Left colon (tissue), 2 donors: ENCODE results near the gene TSPEAR. TPM values are rescaled to one million over a fixed set of nuclear protein-coding genes. Genes with fewer than 3 reads are reported as not detected.
"Not testable (repeated sequence)": the region's sequence is repeated elsewhere in the genome, so short reads cannot be mapped to it uniquely, and the experiment has no call there.

ENCODE experiments used
- ATAC-seq: fragments of 200-7000 bp; cut with Tn5 transposase; one replicate; pipeline ENCODE4 v1.9.1; 2020; ENCODE audit warnings: mild to moderate bottlenecking, moderate library complexity
- DNase-seq, 2 donors: peaks; one replicate each; pipeline ENCODE4 v3.0.0-alpha.2; 2020
- intact Hi-C, 2 donors: fragments of 100-400 bp; cut with DNase I in 1 of 2; cut with micrococcal nuclease in 1 of 2; formaldehyde crosslinking; loops; one replicate each; pipeline versions ENCODE4 v1.11.2 to v1.14.0; 2022; cut with DNase I, micrococcal nuclease
- total RNA-seq, 2 donors: library from RNA; stranded (reverse); fragmentation: NEBNext Ultra II Directional; extraction: Animal tissue kit (Norgen Biotek cat#: 25700); gene quantifications; one replicate each; pipeline ENCODE4 v1.2.1, GENCODE V29; 2021
- donor health status: DM: no; HTN: no; CAD: no.
- donor health status: DM: yes; HTN: yes; CAD: no.

TSPEAR gene
- total RNA-seq, 2 donors from 2014 or later: 0.09 TPM; not detected in 1

DNA sequence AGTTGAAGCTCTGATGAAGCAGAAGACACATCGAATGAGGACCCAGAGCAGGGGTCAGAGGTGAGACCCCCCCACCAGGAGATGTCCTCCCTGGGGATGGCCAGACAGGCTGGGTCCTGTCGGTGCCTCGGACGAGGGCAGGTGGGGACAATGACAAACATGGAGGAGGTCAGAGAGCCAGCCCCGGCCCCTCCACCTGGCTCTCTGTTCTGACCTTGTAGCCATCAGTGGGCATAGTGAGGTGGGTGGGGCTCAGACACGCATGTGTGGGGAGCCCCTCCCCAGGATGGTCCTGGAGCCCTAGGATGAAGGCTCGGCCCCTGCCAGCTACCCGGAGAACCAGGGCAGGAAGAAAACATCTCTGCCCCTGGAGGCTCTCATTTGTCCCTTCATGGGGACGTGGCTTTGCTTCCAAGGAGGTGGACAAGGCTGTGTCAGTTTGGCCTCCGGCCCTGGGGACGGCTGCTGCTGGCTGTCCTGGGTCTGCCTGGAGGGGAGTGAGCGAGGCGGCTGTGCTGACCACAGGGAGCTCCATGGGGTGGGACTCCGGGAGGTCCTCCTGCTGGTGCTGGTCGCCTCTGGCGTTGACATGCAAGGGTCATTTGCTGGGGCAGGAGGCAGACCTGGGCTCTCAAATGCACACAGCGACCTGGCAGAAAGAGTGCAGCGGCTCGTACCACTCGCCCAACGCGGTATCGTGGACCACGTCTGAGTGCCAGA lies 121.6 kb downstream of the TSPEAR start:
- DNase-seq (no peak), ATAC-seq (no peak)
- intact Hi-C loops: no loop called here

DNA sequence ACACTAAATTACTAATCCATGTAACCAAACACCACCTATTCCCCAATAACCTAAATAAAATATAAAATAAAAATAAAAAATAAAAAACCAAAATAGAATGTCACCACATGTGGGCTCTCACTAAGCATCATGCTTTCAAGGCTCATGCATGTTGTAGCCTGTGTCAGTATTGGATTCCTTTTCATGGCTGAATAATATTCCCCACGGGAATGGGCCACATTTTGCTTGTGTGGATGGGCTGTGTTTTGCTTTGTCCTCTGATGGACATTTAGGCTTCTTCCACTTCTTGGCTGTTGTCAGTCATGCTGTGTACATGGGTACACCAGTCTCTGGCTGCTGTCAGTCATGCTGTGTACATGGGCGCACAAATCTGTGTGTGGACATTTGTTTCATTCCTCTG lies 122.3 kb downstream of the TSPEAR start:
- ATAC-seq: no peak
- no peak for DNase-seq
- intact Hi-C loops: no loop called here

DNA sequence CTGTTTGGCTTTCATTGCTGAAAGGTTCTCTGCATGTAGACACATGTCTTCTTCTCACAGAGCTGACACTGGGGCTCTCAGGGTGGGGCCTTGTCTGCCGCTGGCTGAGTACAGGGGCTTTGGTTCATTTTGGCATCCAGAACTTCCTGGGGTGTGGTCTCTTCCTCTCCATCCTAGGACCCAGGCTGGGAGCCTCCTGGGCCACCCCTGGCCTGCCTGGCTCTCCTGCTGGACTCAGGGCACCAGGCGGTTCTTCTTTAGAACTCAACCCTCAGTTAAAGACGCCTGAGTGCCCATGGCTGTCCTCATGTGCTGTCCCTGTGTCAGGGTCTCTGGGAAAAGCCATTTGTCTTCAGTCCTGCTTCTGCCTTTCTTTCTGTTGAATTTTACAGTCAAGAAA lies 125.5 kb downstream of the TSPEAR start:
- ATAC-seq: no peak
- intact Hi-C loops: no loop called here
- no peak for DNase-seq

DNA sequence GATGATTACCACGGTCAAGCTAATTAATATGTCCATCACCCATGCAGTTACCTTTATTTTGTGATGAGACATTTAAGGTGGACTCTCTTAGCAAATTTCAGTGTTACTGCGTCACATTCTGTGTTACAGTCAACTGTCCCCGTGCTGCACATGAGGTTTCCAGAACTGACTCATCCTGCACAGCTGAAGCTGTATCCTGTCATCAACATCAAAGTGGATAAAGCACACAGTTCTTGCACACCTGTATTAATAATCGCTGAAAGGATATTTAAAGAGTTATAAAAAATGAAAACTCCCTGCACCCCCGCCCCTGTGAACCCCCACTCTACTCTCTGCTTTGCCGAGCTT lies 127.6 kb downstream of the TSPEAR start:
- DNase-seq (no peak), ATAC-seq (no peak)
- intact Hi-C loops: no loop called here

DNA sequence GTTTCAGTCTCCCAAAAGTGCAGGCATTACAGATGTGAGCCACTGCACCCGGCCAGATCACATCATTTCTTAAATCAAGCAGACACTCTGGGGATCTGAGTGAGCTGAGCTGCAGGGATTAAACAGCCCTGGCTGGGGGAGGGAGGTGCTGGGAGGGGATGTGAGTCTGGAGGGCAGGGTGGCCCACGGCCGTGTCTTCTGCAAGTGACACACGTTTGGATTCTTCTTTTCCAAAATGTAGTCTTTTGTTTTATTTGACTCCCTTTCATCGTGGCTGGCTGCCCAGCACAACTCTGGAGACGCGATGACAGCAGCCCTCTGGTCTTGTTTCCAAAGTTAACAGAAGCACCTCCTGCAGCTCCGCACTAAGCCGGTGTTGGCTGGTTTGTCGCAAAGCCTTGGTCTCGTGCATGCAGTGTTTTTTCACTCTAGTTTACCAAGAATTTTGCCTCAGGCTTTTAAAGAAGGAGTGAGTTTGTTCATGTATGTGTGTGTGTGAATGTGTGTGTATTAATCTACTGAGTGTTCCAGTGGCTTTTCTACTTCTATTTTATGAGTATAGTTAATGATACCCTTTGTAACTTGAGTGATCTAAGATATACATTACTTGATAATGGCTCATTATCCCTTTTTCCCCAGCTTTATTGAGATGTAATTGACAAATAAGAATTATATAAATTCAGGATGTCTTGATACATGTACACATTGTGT lies 128.1 kb downstream of the TSPEAR start:
- DNase-seq (no peak), ATAC-seq (no peak)
- intact Hi-C loops: no loop called here

DNA sequence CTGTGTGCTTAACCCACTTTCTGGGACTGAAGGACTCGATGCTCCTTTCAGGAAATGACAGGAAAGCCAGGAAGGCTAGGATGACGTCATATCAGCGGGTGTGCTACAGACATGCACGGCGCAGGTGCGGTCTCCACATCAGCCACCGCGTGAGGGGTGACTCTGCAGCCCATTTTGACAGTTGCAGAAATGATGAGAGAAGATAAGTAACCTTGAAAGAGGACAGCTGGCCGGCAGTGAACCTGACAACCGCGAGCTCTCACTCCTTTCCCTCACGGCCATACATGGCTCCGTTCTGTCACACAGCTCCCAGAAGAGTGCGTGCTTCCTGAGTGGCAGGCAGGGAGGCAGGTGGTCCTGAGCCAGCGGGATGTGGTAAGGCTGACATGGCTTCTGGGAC lies 129.3 kb downstream of the TSPEAR start:
- intact Hi-C loops: no loop called here
- DNase-seq (no peak), ATAC-seq (no peak)

DNA sequence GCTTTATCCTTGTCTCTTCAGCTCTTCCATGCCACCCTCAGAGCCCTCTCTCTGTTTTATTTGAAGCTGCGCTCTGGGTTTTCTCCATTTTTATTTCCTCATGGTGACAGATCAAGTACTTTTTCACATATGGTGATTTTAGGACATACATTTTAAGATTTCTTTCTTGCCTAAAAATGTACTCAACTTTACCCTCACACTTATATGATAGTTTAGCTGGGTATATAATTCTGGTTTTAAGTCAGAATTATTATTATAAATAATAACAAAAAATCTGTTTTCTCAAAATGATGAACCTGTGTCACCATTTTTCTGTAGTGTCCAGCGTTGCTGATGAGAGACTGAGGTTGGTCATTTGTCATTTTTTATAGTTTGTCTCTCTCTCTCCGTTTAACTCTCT lies 130.2 kb downstream of the TSPEAR start:
- DNase-seq (no peak), ATAC-seq (no peak)
- intact Hi-C loops: no loop called here

DNA sequence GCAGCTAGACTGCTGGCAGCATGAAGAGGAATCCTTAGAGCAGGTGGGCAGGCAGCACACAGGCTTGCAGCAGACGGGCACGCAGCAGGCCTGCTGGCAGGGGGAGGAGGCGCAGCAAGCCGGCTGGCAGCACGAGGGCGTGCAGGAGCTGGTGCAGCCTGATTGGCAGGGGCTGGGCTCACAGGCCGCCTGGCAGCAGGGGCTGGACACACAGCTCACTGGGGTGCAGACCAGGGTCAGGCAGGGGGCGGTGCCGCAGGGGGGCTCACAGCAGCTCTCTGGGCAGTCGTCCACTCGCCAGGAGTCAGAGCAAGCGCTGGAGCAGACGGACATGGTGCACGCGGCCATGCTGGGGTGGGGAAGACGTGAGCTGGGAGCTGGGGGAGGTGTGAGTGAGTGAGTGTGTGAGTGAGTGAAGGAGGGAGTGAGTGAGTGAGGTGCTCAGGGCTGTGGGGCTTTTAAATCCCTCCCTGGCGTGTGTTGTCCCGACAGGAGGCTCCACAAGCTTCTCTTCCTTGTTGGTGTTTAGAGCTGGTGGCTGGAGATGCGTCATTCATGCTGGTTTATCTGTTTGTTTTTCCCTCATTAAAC lies 131.0 kb downstream of the TSPEAR start, which contains the start of gene KRTAP10-5:
Gene KRTAP10-5 (minus strand): TSS at position 374 of the 591 bp plus-strand sequence. CDS start 26 bp downstream, at position 348.
- intact Hi-C loops: not testable (repeated sequence)
- peak in 1 of 2 donors; percentile 37 for DNase-seq
- ATAC-seq: peak; percentile 75

DNA sequence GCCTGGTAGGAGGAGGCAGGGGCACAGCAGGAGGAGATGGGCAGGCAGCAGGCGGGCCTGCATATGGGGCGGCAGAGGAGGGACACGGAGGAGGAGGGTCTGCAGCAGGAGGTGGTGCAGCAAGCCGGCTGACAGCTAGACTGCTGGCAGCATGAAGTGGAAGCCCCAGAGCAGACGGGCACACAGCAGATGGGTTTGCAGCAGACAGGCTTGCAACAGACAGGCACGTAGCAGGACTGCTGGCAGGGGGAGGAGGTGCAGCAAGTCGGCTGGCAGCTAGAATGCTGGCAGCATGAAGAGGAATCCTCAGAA lies 131.6 kb downstream of the TSPEAR start:
- DNase-seq: no peak
- ATAC-seq: no peak
- intact Hi-C loops: no loop called here

DNA sequence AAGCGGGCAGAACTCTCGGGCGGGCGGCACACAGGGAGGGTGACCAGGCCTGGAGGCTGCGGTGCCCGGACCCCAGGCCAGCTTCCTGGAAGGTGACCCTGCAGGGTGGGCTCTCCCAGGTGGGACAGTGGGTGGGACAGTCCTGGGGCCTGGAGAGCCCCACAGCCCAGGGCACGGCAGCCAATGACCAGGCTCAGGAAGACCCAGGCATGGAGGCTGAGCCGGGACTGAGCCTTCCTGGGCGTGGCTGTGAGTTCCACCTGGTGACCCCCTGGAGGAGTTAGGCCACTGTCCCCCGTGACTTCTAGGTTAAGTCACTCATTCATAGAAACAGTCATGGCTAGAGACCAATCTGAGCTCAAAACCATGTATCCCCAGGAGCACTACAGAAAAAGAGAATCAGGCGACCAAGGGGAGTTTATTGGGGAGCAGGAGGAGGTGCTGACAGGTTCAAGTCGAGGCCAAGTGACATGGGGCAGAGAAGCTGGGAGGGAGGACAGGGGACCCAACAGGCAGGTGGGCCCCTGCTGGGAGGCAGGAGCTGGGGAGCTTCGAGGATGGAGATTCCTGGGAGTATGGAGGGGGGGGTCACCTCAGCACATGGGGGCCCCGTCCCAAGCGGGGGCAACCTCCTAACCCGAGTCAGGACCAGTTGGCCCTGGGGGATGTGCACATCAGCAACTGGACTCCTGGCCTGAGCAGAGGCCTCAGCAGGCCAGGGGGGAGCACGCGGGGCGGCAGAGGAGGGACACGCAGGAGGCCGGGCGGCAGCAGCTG lies 132.1 kb downstream of the TSPEAR start:
- DNase-seq (no peak), ATAC-seq (no peak)
- intact Hi-C loops: no loop called here

DNA sequence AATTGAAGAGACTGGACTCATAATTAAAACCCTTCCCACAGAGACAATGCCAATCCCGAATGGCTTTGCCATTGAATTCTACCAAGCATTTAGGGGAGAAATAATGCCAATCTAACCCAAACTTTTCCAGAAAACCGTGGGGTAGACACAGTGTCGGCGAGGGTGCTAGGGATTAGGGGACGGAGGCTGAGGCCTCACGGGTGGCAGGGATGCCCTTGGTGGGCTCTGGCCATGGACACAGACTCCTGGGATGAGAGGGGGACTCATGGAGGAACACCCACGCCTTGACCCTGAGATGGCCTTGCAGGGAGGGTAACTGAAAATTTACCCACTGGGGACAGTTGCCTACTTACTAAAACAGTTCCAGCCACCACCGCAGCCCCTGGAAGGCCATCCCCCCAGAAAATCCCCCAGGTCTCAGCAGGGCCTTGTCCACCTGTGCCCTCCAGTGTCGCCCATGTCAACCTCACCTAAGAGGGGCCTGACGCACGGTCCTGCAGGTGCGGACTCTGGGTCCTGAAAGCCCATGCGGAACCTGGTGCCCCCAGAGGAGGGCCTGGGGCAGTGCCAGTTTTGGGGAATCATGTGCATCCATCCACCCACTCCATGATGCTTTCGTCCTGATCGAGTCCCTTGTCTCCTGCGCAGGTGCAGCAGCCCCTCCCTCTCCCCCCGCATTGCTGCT lies 132.9 kb downstream of the TSPEAR start:
- no peak for ATAC-seq
- DNase-seq: no peak
- intact Hi-C loops: no loop called here

DNA sequence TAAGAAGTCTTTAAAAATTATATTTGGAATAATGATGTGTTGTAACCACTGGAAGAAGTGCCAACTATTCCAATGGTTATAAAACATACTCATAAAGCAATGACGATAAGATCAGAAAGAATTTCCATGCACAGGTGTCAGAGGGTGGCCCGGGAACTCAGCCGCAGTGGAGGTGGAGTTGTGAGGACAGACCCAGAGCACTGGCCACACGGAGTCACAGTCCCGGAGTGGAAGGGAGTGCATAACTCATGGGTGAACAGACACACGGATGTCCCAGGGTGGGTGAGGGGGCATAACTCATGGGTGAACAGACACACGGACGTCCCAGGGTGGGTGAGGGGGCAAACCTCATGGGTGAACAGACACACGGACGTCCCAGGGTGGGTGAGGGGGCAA lies 135.3 kb downstream of the TSPEAR start:
- ATAC-seq (peak; percentile 37), DNase-seq (peak in 1 of 2 donors; percentile 24)
- intact Hi-C loops: no loop called here

DNA sequence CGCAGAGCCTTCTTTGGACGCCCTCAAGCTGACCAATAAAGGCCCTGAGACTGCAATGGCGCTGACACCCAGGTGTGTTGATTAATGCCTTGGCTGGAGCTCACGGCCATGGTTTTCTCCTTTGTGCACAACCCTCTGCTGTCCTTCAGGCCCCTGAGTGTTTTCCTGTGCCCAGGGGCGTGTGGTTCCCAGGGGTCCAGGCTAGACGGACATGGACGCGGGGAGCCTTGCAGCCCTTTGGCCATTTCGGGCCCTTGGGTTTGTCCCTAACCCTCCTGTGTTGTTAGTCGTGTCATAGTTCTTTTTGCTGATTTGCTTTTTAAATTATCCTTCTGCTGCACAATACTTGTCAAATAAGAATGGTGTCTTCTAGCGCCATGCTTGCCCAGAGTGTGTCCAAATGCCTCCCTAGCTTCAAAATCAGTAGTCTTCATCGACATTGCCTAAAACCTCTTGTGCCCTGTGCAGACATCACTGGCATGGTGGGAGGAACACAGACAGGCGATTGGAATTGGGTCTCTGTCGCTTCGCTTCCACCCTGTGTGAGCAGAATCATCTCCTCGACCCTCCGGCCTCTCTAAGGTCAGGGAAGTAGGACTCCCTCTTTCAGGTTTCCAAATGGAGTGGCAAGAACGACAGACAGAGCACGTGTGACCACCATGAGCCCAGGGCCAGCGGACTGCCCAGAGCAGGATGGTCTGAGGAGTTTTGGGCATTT lies 135.9 kb downstream of the TSPEAR start:
- DNase-seq (no peak), ATAC-seq (peak; percentile 1)
- intact Hi-C loops: no loop called here

DNA sequence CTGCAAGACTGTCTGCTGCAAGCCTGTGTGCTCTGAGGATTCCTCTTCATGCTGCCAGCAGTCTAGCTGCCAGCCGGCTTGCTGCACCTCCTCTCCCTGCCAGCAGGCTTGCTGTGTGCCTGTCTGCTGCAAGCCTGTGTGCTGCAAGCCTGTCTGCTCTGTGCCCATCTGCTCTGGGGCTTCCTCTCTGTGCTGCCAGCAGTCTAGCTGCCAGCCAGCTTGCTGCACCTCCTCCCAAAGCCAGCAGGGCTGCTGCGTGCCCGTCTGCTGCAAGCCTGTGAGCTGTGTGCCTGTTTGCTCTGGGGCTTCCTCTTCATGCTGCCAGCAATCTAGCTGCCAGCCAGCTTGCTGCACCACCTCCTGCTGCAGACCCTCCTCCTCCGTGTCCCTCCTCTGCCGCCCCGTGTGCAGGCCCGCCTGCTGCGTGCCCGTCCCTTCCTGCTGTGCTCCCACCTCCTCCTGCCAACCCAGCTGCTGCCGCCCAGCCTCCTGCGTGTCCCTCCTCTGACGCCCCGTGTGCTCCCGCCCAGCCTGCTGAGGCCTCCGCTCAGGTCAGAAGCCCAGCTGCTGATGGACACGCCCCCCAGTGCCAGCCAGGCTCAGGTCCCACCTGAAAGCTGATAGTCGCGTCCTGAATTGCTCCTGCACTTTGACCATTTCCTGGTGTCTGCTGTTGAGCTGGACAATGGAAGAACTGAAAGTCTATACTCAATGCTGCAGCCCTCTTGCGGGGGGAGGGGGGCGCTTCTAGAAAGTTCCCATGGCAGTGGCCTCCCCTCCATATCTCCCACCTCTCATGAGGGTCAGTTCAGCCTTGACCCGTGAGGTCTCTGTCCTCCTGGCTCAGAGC lies 136.7 kb downstream of the TSPEAR start:
- ATAC-seq (peak; percentile 95), DNase-seq (peak; percentile 84 to 90)
- intact Hi-C loops: no loop called here

DNA sequence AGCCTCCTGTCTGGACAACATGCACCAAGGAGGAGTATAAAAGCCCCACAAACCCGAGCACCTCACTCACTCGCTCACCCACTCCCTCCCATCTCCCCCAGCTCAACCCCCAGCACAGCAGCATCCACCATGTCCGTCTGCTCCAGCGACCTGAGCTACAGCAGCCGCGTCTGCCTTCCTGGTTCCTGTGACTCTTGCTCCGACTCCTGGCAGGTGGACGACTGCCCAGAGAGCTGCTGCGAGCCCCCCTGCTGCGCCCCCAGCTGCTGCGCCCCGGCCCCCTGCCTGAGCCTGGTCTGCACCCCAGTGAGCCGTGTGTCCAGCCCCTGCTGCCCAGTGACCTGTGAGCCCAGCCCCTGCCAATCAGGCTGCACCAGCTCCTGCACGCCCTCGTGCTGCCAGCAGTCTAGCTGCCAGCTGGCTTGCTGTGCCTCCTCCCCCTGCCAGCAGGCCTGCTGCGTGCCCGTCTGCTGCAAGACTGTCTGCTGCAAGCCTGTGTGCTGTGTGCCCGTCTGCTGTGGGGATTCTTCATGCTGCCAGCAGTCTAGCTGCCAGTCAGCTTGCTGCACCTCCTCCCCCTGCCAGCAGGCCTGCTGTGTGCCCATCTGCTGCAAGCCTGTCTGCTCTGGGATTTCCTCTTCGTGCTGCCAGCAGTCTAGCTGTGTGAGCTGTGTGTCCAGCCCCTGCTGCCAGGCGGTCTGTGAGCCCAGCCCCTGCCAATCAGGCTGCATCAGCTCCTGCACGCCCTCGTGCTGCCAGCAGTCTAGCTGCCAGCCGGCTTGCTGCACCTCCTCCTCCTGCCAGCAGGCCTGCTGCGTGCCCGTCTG lies 137.5 kb downstream of the TSPEAR start, which contains the start of gene KRTAP10-4:
Gene KRTAP10-4 (plus strand): TSS at position 100 of the 827 bp plus-strand sequence. CDS start 30 bp downstream, at position 130.
- ATAC-seq: not testable (repeated sequence)

DNA sequence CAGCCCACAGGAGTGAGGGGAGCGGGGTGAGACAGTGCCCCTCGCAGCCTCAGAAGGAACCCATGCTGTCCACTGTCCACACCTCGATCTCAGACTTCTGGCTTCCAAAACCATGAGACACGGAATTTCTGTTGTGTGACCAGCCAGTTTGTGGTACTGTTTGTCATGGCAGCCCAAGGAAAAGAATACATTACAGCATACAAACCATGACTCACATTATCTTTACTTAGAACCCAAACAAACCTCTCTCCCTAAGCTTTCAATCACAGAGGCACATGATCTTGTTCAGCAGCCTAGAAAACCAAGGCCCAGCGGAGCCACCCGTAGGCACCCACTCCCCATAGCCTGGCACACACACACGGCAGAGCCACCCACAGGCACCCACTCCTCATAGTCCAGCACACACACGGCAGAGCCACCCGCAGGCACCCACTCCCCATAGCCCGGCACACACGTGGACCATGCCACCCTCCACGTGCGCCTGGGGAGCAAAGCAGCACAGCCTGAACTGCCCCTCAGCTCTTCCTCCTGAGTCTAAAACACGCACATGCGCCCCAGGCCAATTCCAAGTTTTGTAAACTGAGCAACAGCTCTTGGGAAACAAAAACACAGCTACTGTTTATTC lies 138.3 kb downstream of the TSPEAR start:
- intact Hi-C loops: no loop called here
- no peak for DNase-seq
- ATAC-seq: no peak

More for the DNA sequence above, 137.5 kb downstream of the TSPEAR start, which contains the start of gene KRTAP10-4:
- DNase-seq, intact Hi-C loops: not testable (repeated sequence)
